HL-60 (cell line): ENCODE measurements around the gene HECW1.

Experiments used
- CTCF ChIP-seq: IDR thresholded peaks from one replicate; pipeline ENCODE4 v1.5.1; 2011; ENCODE audit warnings: low read length, control low read depth, inconsistent platforms; ENCODE audit not compliant: insufficient read depth
- GABPA ChIP-seq: IDR thresholded peaks from 2 replicates; pipeline ENCODE4 v1.6.1; 2012; ENCODE audit warnings: low read depth
- POLR2AphosphoS5 ChIP-seq: IDR thresholded peaks from 2 replicates; pipeline ENCODE4 v1.6.1; 2012; ENCODE audit warnings: low read depth
- REST ChIP-seq: IDR thresholded peaks from 2 replicates; pipeline ENCODE4 v1.6.1; 2012; ENCODE audit warnings: low read depth; ENCODE audit not compliant: insufficient replicate concordance

GRCh38 chr7:43300121-43300520, 187.7 kb downstream of the HECW1 start:
- TF ChIP-seq CTCF (no peak), POLR2AphosphoS5 (no peak), GABPA (no peak), REST (no peak)
